IMR-90 (cell line): ENCODE results near the gene TPSB2. TPM values are rescaled to one million over a fixed set of nuclear protein-coding genes. Genes with fewer than 3 reads are reported as not detected.

ENCODE experiments used
- ATAC-seq: fragments of 200-7000 bp; cut with Tn5 transposase; 2 replicates; pipeline ENCODE4 v1.9.1; 2020; ENCODE audit warnings: low read depth, mild to moderate bottlenecking, moderate library complexity
- BruUV-seq: library from RNA; stranded (reverse); fragments of 400-500 nt; replicated peaks from 2 replicates; lab custom pipeline; 2021; lab: Mats Ljungman, UMichigan
- CTCF ChIA-PET: fragments of 300-600 bp; formaldehyde crosslinking; extraction: SDS; loops from one replicate; lab custom pipeline; 2021; ENCODE audit warnings: antibody characterized with exemption; lab: Yijun Ruan, JAX
- POLR2A ChIA-PET: fragments of 300-600 bp; sonication (Branson Sonifier 250); formaldehyde crosslinking; loops from one replicate; lab custom pipeline; 2022; ENCODE audit warnings: antibody characterized with exemption; ENCODE audit not compliant: unreplicated experiment; lab: Charles Lee
- DNase-seq: peaks from one replicate; pipeline ENCODE4 v3.0.0; 2013
- H2AFZ ChIP-seq: replicated peaks from 2 replicates; pipeline ENCODE3; 2013; ENCODE audit warnings: low read length, mild to moderate bottlenecking; ENCODE audit not compliant: poor library complexity
- H2AK5ac ChIP-seq: 2 replicates; pipeline ENCODE4 v1.6.1; 2013; ENCODE audit warnings: low read depth, low read length, inconsistent platforms
- H2AK9ac ChIP-seq: replicated peaks from 2 replicates; pipeline ENCODE3; 2013; ENCODE audit warnings: mild to moderate bottlenecking, low read depth, low read length, moderate library complexity; ENCODE audit not compliant: poor library complexity
- H2BK120ac ChIP-seq: 2 replicates; pipeline ENCODE4 v1.6.1; 2013; ENCODE audit warnings: low read depth, low read length, inconsistent platforms
- H2BK15ac ChIP-seq: 3 replicates; pipeline ENCODE4 v1.6.1; 2013; ENCODE audit warnings: low read depth, low read length, inconsistent platforms
- H2BK20ac ChIP-seq: 2 replicates; pipeline ENCODE4 v1.6.1; 2013; ENCODE audit warnings: low read depth, mild to moderate bottlenecking, inconsistent platforms, low read length, moderate library complexity
- H2BK5ac ChIP-seq: 2 replicates; pipeline ENCODE4 v1.6.1; 2013; ENCODE audit warnings: mild to moderate bottlenecking, low read depth, low read length, inconsistent platforms; ENCODE audit not compliant: poor library complexity, severe bottlenecking
- H3K14ac ChIP-seq: replicated peaks from 2 replicates; pipeline ENCODE4 v1.6.1; 2013; ENCODE audit warnings: low read depth, low read length, inconsistent platforms
- H3K18ac ChIP-seq: 2 replicates; pipeline ENCODE4 v1.6.1; 2013; ENCODE audit warnings: low read depth, low read length, control low read depth
- H3K23ac ChIP-seq: 2 replicates; pipeline ENCODE4 v1.6.1; 2013; ENCODE audit warnings: low read depth, low read length, inconsistent platforms
- H3K27ac ChIP-seq: 2 replicates; pipeline ENCODE4 v1.5.1; 2013; ENCODE audit warnings: mild to moderate bottlenecking, control low read depth, low read length; ENCODE audit not compliant: insufficient read depth
- H3K27me3 ChIP-seq: 2 replicates; pipeline ENCODE4 v1.6.1; 2013; ENCODE audit warnings: low read length; ENCODE audit not compliant: control insufficient read depth, insufficient read depth
- H3K36me3 ChIP-seq: 2 replicates; pipeline ENCODE4 v1.6.1; 2013; ENCODE audit warnings: low read length, mixed read lengths; ENCODE audit not compliant: control insufficient read depth, insufficient read depth
- H3K4ac ChIP-seq: 2 replicates; pipeline ENCODE4 v1.6.1; 2013; ENCODE audit warnings: low read depth, low read length, inconsistent platforms
- H3K4me1 ChIP-seq: 2 replicates; pipeline ENCODE4 v1.6.1; 2013; ENCODE audit warnings: low read length, mixed read lengths; ENCODE audit not compliant: control insufficient read depth, insufficient read depth
- H3K4me2 ChIP-seq: 2 replicates; pipeline ENCODE4 v1.6.1; 2013; ENCODE audit warnings: low read depth, mild to moderate bottlenecking, control low read depth, low read length, moderate library complexity
- H3K4me3 ChIP-seq: 2 replicates; pipeline ENCODE4 v1.5.1; 2013; ENCODE audit warnings: low read depth, mild to moderate bottlenecking, control low read depth, low read length, moderate library complexity; ENCODE audit not compliant: insufficient read depth
- H3K56ac ChIP-seq: 2 replicates; pipeline ENCODE4 v1.6.1; 2013; ENCODE audit warnings: low read length, inconsistent platforms; ENCODE audit not compliant: insufficient read depth; ENCODE audit errors: extremely low read depth
- H3K79me1 ChIP-seq, 2 experiments: 2 replicates each; pipeline ENCODE4 v1.6.1; 2013; ENCODE audit warnings: low read length in 2 of 2, inconsistent platforms in 1 of 2, low read depth in 1 of 2
- H3K9ac ChIP-seq: 2 replicates; pipeline ENCODE4 v1.6.1; 2013; ENCODE audit warnings: low read depth, low read length, control low read depth
- H3K9me1 ChIP-seq: 2 replicates; pipeline ENCODE4 v1.6.1; 2013; ENCODE audit warnings: low read length, inconsistent platforms; ENCODE audit not compliant: insufficient read depth
- H3K9me3 ChIP-seq: 2 replicates; pipeline ENCODE4 v1.6.1; 2013; ENCODE audit warnings: low read length; ENCODE audit not compliant: control insufficient read depth, insufficient read depth
- H4K20me1 ChIP-seq: 2 replicates; pipeline ENCODE4 v1.6.1; 2013; ENCODE audit warnings: low read length, inconsistent platforms; ENCODE audit not compliant: insufficient read depth
- H4K5ac ChIP-seq: 2 replicates; pipeline ENCODE4 v1.6.1; 2013; ENCODE audit warnings: mild to moderate bottlenecking, low read depth, low read length, control low read depth
- H4K8ac ChIP-seq, 2 experiments: 2 replicates each; pipeline ENCODE4 v1.6.1; 2013; ENCODE audit warnings: low read depth in 2 of 2, low read length in 2 of 2, control low read depth in 1 of 2, inconsistent platforms in 1 of 2
- H4K91ac ChIP-seq: 2 replicates; pipeline ENCODE4 v1.6.1; 2013; ENCODE audit warnings: low read depth, low read length, inconsistent platforms; ENCODE audit not compliant: insufficient read depth
- BHLHE40 ChIP-seq: fragments of 150-350 bp; IDR thresholded peaks from 2 replicates; pipeline ENCODE4 v1.6.1; 2016; ENCODE audit warnings: mild to moderate bottlenecking, low read depth, low read length
- CEBPB ChIP-seq: IDR thresholded peaks from 2 replicates; pipeline ENCODE4 v1.6.1; 2012; ENCODE audit warnings: low read depth, low read length, improper control_type of control experiment
- CHD1 ChIP-seq: IDR thresholded peaks from 2 replicates; pipeline ENCODE4 v1.6.1; 2012; ENCODE audit warnings: low read depth, low read length, improper control_type of control experiment
- CTCF ChIP-seq: conservative IDR thresholded peaks from 2 replicates; pipeline ENCODE4 v1.5.1; 2012; ENCODE audit warnings: mild to moderate bottlenecking, low read depth, low read length, improper control_type of control experiment
- FOS ChIP-seq: fragments of 150-350 bp; IDR thresholded peaks from 2 replicates; pipeline ENCODE4 v1.6.1; 2016; ENCODE audit warnings: low read depth, low read length
- MAFK ChIP-seq: IDR thresholded peaks from 2 replicates; pipeline ENCODE4 v1.6.1; 2012; ENCODE audit warnings: low read depth, low read length, improper control_type of control experiment
- MAZ ChIP-seq: IDR thresholded peaks from 2 replicates; pipeline ENCODE4 v1.6.1; 2012; ENCODE audit warnings: low read depth, mild to moderate bottlenecking, low read length, improper control_type of control experiment, moderate library complexity, borderline replicate concordance
- MXI1 ChIP-seq: IDR thresholded peaks from 2 replicates; pipeline ENCODE4 v1.6.1; 2012; ENCODE audit warnings: low read depth, mild to moderate bottlenecking, low read length, moderate library complexity, borderline replicate concordance
- NFE2L2 ChIP-seq: fragments of 150-350 bp; IDR thresholded peaks from 2 replicates; pipeline ENCODE4 v1.6.1; 2016; ENCODE audit warnings: low read depth, mild to moderate bottlenecking, low read length
- POLR2A ChIP-seq: IDR thresholded peaks from 2 replicates; pipeline ENCODE4 v1.6.1; 2012; ENCODE audit warnings: mild to moderate bottlenecking, low read depth, low read length
- RAD21 ChIP-seq: IDR thresholded peaks from 2 replicates; pipeline ENCODE4 v1.6.1; 2012; ENCODE audit warnings: low read length, improper control_type of control experiment
- RCOR1 ChIP-seq: IDR thresholded peaks from 2 replicates; pipeline ENCODE4 v1.6.1; 2012; ENCODE audit warnings: mild to moderate bottlenecking, low read length, improper control_type of control experiment; ENCODE audit not compliant: insufficient replicate concordance
- SMC3 ChIP-seq: fragments of 150-350 bp; IDR thresholded peaks from 2 replicates; pipeline ENCODE4 v1.6.1; 2016; ENCODE audit warnings: low read depth, mild to moderate bottlenecking, antibody characterized with exemption, low read length, moderate library complexity
- WGBS, 2 experiments: methylation state at CpG; one replicate each; pipeline versions ENCODE4 v1.1.5 to v1.1.7; 2013; ENCODE audit warnings: missing lambda C conversion rate in 2 of 2; ENCODE audit not compliant: insufficient read length in 1 of 2; ENCODE audit errors: extremely low coverage in 2 of 2; 5-methylcytosine and 5-hydroxymethylcytosine counted together
- dilution Hi-C: fragments of 300-500 bp; cut with HindIII; formaldehyde crosslinking; loops from one replicate; pipeline ENCODE4 v1.14.3; 2018; ENCODE audit warnings: low sequenced_read_pairs; ENCODE audit not compliant: unreplicated experiment
- in situ Hi-C: fragments of 300-500 bp; cut with MboI; formaldehyde crosslinking; loops from 3 replicates; pipeline ENCODE4 v1.14.3; 2019; ENCODE audit warnings: low sequenced_read_pairs, inconsistent platforms, mixed read lengths
- intact Hi-C: fragments of 100-400 bp; cut with micrococcal nuclease; formaldehyde crosslinking; loops from 2 replicates; pipeline ENCODE4 v1.10.0; 2022
- polyA plus RNA-seq, 3 experiments: library from polyadenylated mRNA; depleted of rRNA; stranded (reverse); fragments of >200 nt; gene quantifications; 2 replicates each; pipeline ENCODE4 v1.2.3, GENCODE V29; 2012; ENCODE audit warnings: low replicate concordance in 1 of 3
- total RNA-seq: library from RNA; depleted of rRNA; stranded (reverse); fragments of >200 nt; gene quantifications from 2 replicates; pipeline ENCODE4 v1.2.3, GENCODE V29; 2012
- TF ChIP-seq, protein P1 (sequence below): fragments of 150-350 bp; IDR thresholded peaks from 2 replicates; pipeline ENCODE4 v1.6.1; 2017; ENCODE audit warnings: mild to moderate bottlenecking, antibody characterized with exemption, low read length, low read depth

Gene TPSB2
- total and polyA plus RNA-seq, 2 of the 4 experiments (the other 2 are of a cell fraction) = not detected

DNA sequence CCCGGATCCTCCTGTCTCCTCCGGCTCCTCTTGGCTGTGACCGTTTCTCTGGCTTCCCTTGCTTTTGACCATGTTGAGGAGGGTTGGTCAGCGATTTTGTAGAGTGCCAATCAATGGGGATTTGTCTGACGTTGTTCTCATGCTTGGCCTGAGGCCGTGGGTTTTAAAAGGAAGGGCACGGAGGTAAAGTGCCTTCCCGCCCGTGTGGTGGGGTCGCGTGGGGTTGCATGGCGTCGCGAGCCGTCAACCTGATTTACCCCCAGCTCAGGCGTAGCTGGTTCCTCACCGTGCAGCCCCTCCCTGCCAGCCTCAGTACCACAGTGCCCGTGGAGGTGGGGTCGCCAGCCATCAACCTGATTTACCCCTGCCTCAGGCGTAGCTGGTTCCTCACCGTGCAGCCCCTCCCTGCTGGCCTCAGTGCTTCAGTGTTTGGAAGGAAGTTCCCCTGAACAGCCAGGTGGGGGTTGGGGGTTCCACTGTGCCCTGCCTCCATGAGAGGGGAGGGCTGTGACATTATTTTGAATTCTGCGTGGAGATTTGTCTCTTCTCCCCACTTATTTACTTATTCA lies 15.6 kb upstream of the TPSB2 start:
- Histone ChIP-seq H3K4ac (no peak overlapping the region), H4K20me1 (no peaks in the 10 kb centered on the region), H3K4me2 (no peak overlapping the region), H3K23ac (no peak overlapping the region), H2AK5ac (no peak overlapping the region), H3K27me3 (peaks cover 18% of the 10 kb centered on the region), H3K36me3 (no peaks in the 10 kb centered on the region), H2AFZ (no peak overlapping the region), H4K5ac (no peak overlapping the region), H3K56ac (no peak overlapping the region), H4K91ac (no peak overlapping the region), H2BK120ac (no peak overlapping the region), H3K14ac (no peak overlapping the region), H4K8ac (no peak overlapping the region), H3K9me1 (no peaks in the 10 kb centered on the region), H2BK5ac (no peak overlapping the region), H3K9ac (no peak overlapping the region), H3K18ac (no peak overlapping the region), H3K27ac (no peak overlapping the region), H3K4me3 (no peak overlapping the region), H2BK15ac (no peak overlapping the region), H3K9me3 (no peaks in the 10 kb centered on the region), H3K4me1 (no peaks in the 10 kb centered on the region), H2AK9ac (no peak overlapping the region), H3K79me1 (no peaks in the 10 kb centered on the region), H2BK20ac (no peak overlapping the region)
- TF ChIP-seq MAFK = no peak
- no peak for TF ChIP-seq POLR2A
- no peak for TF ChIP-seq FOS
- TF ChIP-seq, protein P1, sequence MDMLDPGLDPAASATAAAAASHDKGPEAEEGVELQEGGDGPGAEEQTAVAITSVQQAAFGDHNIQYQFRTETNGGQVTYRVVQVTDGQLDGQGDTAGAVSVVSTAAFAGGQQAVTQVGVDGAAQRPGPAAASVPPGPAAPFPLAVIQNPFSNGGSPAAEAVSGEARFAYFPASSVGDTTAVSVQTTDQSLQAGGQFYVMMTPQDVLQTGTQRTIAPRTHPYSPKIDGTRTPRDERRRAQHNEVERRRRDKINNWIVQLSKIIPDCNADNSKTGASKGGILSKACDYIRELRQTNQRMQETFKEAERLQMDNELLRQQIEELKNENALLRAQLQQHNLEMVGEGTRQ = no peak
- TF ChIP-seq MAZ = no peak
- TF ChIP-seq CTCF = no peak
- TF ChIP-seq MXI1 = no peak
- TF ChIP-seq CHD1 = no peak
- TF ChIP-seq RAD21 = no peak
- no peak for TF ChIP-seq NFE2L2
- TF ChIP-seq CEBPB = no peak
- no peak for TF ChIP-seq BHLHE40
- no peak for TF ChIP-seq RCOR1
- TF ChIP-seq SMC3 = no peak
- in situ Hi-C loops (no loop called here), intact Hi-C loops (no loop called here), dilution Hi-C loops (no loop called here)
- DNase-seq (no peak), ATAC-seq (no peak)
- no TSS peak for BruUV-seq
- ChIA-PET POLR2A (no interaction called here), CTCF (no interaction called here)
- 19% methylated on average over 3 of the region's 22 CpGs; no CpG with 5 or more reads in 1 of the 2 experiments for WGBS, 2 experiments
